Trophoblast cell (in vitro differentiated cells and primary cell): Measurements from ENCODE around the gene CAND2.

Experiments
- DNase-seq, 2 donors: peaks; one replicate each; pipeline ENCODE4 v3.0.0-alpha.2; 2016
- H2AFZ ChIP-seq: 2 replicates; pipeline ENCODE4 v1.6.1; 2013; ENCODE audit warnings: low read length, moderate library complexity, mild to moderate bottlenecking; ENCODE audit not compliant: insufficient read depth, poor library complexity
- H2AK5ac ChIP-seq: 2 replicates; pipeline ENCODE4 v1.6.1; 2013; ENCODE audit warnings: mild to moderate bottlenecking, low read length
- H2BK120ac ChIP-seq: 2 replicates; pipeline ENCODE4 v1.6.1; 2013; ENCODE audit warnings: low read length, mild to moderate bottlenecking, moderate library complexity; ENCODE audit not compliant: insufficient read depth, poor library complexity
- H2BK12ac ChIP-seq: 2 replicates; pipeline ENCODE4 v1.6.1; 2013; ENCODE audit warnings: mild to moderate bottlenecking, low read length, moderate library complexity
- H2BK5ac ChIP-seq: 2 replicates; pipeline ENCODE4 v1.6.1; 2013; ENCODE audit warnings: low read length, low read depth, moderate library complexity, mild to moderate bottlenecking; ENCODE audit not compliant: poor library complexity
- H3K14ac ChIP-seq: 2 replicates; pipeline ENCODE4 v1.6.1; 2013; ENCODE audit warnings: mild to moderate bottlenecking, low read length
- H3K18ac ChIP-seq: 2 replicates; pipeline ENCODE4 v1.6.1; 2013; ENCODE audit warnings: mild to moderate bottlenecking, low read length
- H3K23ac ChIP-seq: 2 replicates; pipeline ENCODE4 v1.6.1; 2013; ENCODE audit warnings: low read length
- H3K27ac ChIP-seq: 2 replicates; pipeline ENCODE4 v1.5.1; 2013; ENCODE audit warnings: low read depth, mild to moderate bottlenecking, inconsistent platforms, low read length, moderate library complexity
- H3K27me3 ChIP-seq: 2 replicates; pipeline ENCODE4 v1.6.1; 2013; ENCODE audit warnings: inconsistent platforms, mild to moderate bottlenecking, low read length, moderate library complexity; ENCODE audit not compliant: insufficient read depth
- H3K36me3 ChIP-seq, 2 experiments: 1 replicate in 1 of 2; 2 replicates in 1 of 2; pipeline ENCODE4 v1.6.1; 2013; ENCODE audit warnings: low read length in 2 of 2, mild to moderate bottlenecking in 2 of 2, moderate library complexity in 1 of 2; ENCODE audit not compliant: insufficient read depth in 2 of 2, control insufficient read depth in 1 of 2
- H3K4ac ChIP-seq: 2 replicates; pipeline ENCODE4 v1.6.1; 2013; ENCODE audit warnings: low read depth, mild to moderate bottlenecking, low read length, moderate library complexity
- H3K4me1 ChIP-seq, 2 experiments: 1 replicate in 1 of 2; 2 replicates in 1 of 2; pipeline ENCODE4 v1.6.1; 2013; ENCODE audit warnings: low read length in 2 of 2, mild to moderate bottlenecking in 2 of 2, moderate library complexity in 1 of 2; ENCODE audit not compliant: insufficient read depth in 2 of 2, control insufficient read depth in 1 of 2
- H3K4me2 ChIP-seq: 2 replicates; pipeline ENCODE4 v1.6.1; 2013; ENCODE audit warnings: inconsistent platforms, mild to moderate bottlenecking, low read length, moderate library complexity
- H3K4me3 ChIP-seq: 2 replicates; pipeline ENCODE4 v1.5.1; 2013; ENCODE audit warnings: mild to moderate bottlenecking, low read depth, low read length, inconsistent platforms
- H3K79me1 ChIP-seq: one replicate; pipeline ENCODE4 v1.6.1; 2013; ENCODE audit warnings: low read length
- H3K79me2 ChIP-seq: 2 replicates; pipeline ENCODE4 v1.6.1; 2013; ENCODE audit warnings: low read length, mild to moderate bottlenecking; ENCODE audit not compliant: control insufficient read depth, insufficient read depth, poor library complexity
- H3K9ac ChIP-seq: 2 replicates; pipeline ENCODE4 v1.6.1; 2013; ENCODE audit warnings: mild to moderate bottlenecking, low read length
- H3K9me3 ChIP-seq: 2 replicates; pipeline ENCODE4 v1.6.1; 2013; ENCODE audit warnings: low read depth, mild to moderate bottlenecking, control low read depth, inconsistent platforms, low read length; ENCODE audit not compliant: insufficient read depth
- H4K12ac ChIP-seq: 2 replicates; pipeline ENCODE4 v1.6.1; 2013; ENCODE audit warnings: low read depth, mild to moderate bottlenecking, low read length, moderate library complexity
- H4K8ac ChIP-seq: 2 replicates; pipeline ENCODE4 v1.6.1; 2013; ENCODE audit warnings: low read depth, mild to moderate bottlenecking, low read length, moderate library complexity
- H4K91ac ChIP-seq: one replicate; pipeline ENCODE4 v1.6.1; 2013; ENCODE audit warnings: low read depth, mild to moderate bottlenecking, low read length, moderate library complexity
- WGBS: extraction: QIAGEN DNeasy Blood & Tissue Kit; methylation state at CpG from one replicate; pipeline ENCODE4 v1.1.7; 2013; ENCODE audit warnings: missing lambda C conversion rate; ENCODE audit not compliant: insufficient read length, insufficient coverage; ENCODE audit errors: extremely low coverage; 5-methylcytosine and 5-hydroxymethylcytosine counted together

The CAND2 gene

DNA sequence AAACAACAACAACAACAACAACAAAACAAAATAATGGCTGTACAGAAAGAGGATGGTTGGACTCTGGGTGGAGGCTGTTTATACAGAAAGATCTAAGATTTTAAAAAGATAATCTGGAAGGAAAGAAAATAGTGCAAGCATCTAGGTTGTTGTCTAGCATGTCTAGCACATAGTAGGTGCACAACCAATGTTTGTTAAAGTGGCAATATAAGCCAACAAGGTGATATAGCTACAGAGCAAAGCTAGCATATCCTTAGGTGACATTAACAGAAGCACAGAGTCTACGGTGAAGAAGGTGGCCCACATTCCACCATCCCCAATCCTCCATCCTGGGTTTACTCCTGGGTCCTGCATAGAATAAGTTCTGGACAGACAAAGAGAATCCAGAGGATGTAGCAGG lies 42.2 kb upstream of the CAND2 start:
- Histone ChIP-seq H3K4me1 (peaks cover 11 to 14% of the 10 kb centered on the region in 2 experiments), H3K4me3 (no peak overlapping the region), H3K27ac (no peak overlapping the region), H2BK5ac (no peak overlapping the region), H2AFZ (no peak overlapping the region), H2AK5ac (no peak overlapping the region), H3K9ac (no peak overlapping the region), H3K18ac (no peak overlapping the region), H3K9me3 (no peaks in the 10 kb centered on the region), H3K14ac (no peak overlapping the region), H3K36me3 (peaks cover 0 to 3% of the 10 kb centered on the region in 2 experiments), H3K27me3 (no peaks in the 10 kb centered on the region), H4K8ac (no peak overlapping the region), H3K79me2 (peaks cover under 1% of the 10 kb centered on the region), H3K4me2 (no peak overlapping the region), H3K23ac (no peak overlapping the region), H4K12ac (no peak overlapping the region), H2BK120ac (no peak overlapping the region), H3K4ac (no peak overlapping the region), H4K91ac (no peak overlapping the region), H2BK12ac (no peak overlapping the region), H3K79me1 (peaks cover 7% of the 10 kb centered on the region)
- no peak for DNase-seq
- no CpG with 5 or more reads among the region's 1 CpG for WGBS

DNA sequence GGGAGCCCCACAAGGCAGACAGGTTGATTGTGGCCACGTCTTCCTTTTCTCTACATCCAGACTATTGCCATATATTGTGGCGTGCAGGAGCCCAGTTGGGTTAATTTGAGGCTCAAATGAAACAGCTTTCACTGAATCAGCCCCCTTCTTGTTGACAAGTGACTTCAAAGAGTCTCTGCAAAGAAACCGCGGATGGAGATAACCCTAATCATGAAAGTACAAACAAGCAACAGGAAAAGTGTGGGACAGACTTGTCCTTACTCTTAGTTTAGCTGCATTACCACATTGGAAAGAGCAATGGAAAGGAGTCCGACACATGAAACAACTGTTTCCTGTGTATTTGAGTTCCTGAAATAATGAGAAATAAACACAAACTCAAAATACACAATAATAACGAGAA lies 40.7 kb upstream of the CAND2 start:
- Histone ChIP-seq H3K4me3 (no peak overlapping the region), H3K27me3 (no peaks in the 10 kb centered on the region), H3K79me1 (peaks cover 17% of the 10 kb centered on the region), H4K12ac (no peak overlapping the region), H3K23ac (no peak overlapping the region), H2AK5ac (no peak overlapping the region), H3K18ac (no peak overlapping the region), H3K79me2 (peaks cover 2% of the 10 kb centered on the region), H3K9me3 (no peaks in the 10 kb centered on the region), H2BK5ac (no peak overlapping the region), H3K9ac (no peak overlapping the region), H3K36me3 (no peaks in the 10 kb centered on the region), H2BK12ac (no peak overlapping the region), H3K27ac (no peak overlapping the region), H2BK120ac (no peak overlapping the region), H2AFZ (no peak overlapping the region), H3K4ac (no peak overlapping the region), H4K91ac (no peak overlapping the region), H3K4me2 (no peak overlapping the region), H4K8ac (no peak overlapping the region), H3K4me1 (peaks cover 23 to 28% of the 10 kb centered on the region in 2 experiments), H3K14ac (no peak overlapping the region)
- WGBS: no CpG with 5 or more reads among the region's 6 CpGs
- DNase-seq: no peak

DNA sequence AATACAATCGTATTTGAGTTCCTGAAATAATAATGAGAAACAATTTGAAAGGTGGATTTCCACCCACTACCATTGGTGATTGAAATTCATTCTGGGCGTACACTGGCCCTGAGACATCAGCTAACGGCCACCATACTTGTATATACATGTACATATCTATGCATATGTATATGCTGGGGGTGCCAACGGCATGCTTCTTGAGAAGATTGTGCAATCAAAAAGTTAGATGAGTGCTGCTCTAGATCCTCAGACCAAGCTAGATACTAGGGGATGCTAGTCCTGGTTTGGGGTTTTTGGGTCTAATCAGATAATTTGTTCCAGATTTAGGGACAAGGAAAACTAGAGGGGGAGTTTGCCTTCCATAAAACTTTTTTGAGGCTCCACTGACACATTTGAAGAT lies 40.3 kb upstream of the CAND2 start:
- H3K23ac ChIP-seq: no peak overlapping the region
- no peak overlapping the region for H4K12ac ChIP-seq
- no peak overlapping the region for H3K27ac ChIP-seq
- H3K27me3 ChIP-seq: no peaks in the 10 kb centered on the region
- no peak overlapping the region for H2BK120ac ChIP-seq
- peaks cover 23 to 29% of the 10 kb centered on the region in 2 experiments for H3K4me1 ChIP-seq
- H3K79me2 ChIP-seq: peaks cover 2% of the 10 kb centered on the region
- H3K18ac ChIP-seq: no peak overlapping the region
- H2AFZ ChIP-seq: no peak overlapping the region
- H4K91ac ChIP-seq: no peak overlapping the region
- no peak overlapping the region for H2AK5ac ChIP-seq
- H3K9me3 ChIP-seq: no peaks in the 10 kb centered on the region
- H4K8ac ChIP-seq: no peak overlapping the region
- no peak overlapping the region for H2BK12ac ChIP-seq
- no peak overlapping the region for H3K4me2 ChIP-seq
- H3K9ac ChIP-seq: no peak overlapping the region
- H3K4ac ChIP-seq: no peak overlapping the region
- peaks cover 17% of the 10 kb centered on the region for H3K79me1 ChIP-seq
- no peak overlapping the region for H2BK5ac ChIP-seq
- WGBS: no CpG with 5 or more reads among the region's 4 CpGs
- no peak overlapping the region for H3K14ac ChIP-seq
- H3K36me3 ChIP-seq: no peaks in the 10 kb centered on the region
- H3K4me3 ChIP-seq: no peak overlapping the region
- peak in 1 of 2 donors; percentile 8 for DNase-seq

DNA sequence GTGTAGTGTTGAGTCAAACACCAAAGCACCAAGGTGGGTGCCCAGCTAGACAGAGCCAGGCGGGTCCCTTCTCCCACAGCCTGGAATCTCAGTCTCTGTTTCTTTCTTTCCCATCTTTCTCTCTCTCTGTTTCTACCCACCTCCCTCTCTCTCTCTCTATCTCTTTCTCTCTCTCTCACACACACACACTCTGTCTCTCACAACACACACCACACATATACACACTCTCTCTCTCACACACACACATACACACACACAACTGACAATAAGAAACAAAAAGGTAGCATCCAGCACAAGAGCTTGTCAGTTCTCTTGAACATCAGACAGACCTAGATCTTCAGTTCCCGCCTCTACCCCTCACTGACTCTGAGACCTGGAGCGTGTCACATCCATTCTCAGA lies 39.8 kb upstream of the CAND2 start:
- Histone ChIP-seq H2BK12ac (no peak overlapping the region), H3K36me3 (no peaks in the 10 kb centered on the region), H3K9ac (no peak overlapping the region), H4K12ac (no peak overlapping the region), H3K4ac (no peak overlapping the region), H3K27ac (no peak overlapping the region), H3K14ac (no peak overlapping the region), H2AK5ac (no peak overlapping the region), H3K4me1 (peaks cover 23 to 29% of the 10 kb centered on the region in 2 experiments), H3K18ac (no peak overlapping the region), H4K91ac (no peak overlapping the region), H3K79me1 (peaks cover 17% of the 10 kb centered on the region), H3K27me3 (no peaks in the 10 kb centered on the region), H3K23ac (no peak overlapping the region), H4K8ac (no peak overlapping the region), H3K9me3 (no peaks in the 10 kb centered on the region), H3K4me3 (no peak overlapping the region), H3K79me2 (peaks cover 2% of the 10 kb centered on the region), H2BK5ac (no peak overlapping the region), H2AFZ (no peak overlapping the region), H2BK120ac (no peak overlapping the region), H3K4me2 (no peak overlapping the region)
- no peak for DNase-seq
- WGBS: no CpG with 5 or more reads among the region's 3 CpGs
